T-helper 2 cell (primary cell): ENCODE data around the gene ASAH2B.
"Not testable (repeated sequence)": the region's sequence is repeated elsewhere in the genome, so short reads cannot be mapped to it uniquely, and the experiment has no call there.

ENCODE experiments used
- DNase-seq, 5 experiments: peaks; one replicate each; pipeline versions ENCODE4 v3.0.0 to v3.0.0-alpha.2; 2012 to 2022
- total RNA-seq, 2 donors: gene quantifications; one replicate each; lab custom pipeline; 2026; lab: John Stamatoyannopoulos, UW

The ASAH2B gene
- 1.9 to 3.7 reads per million in 2 donors for total RNA-seq

- DNase-seq: peak; percentile 30 to 80 (median 65)
Measured at GRCh38 chr10:50739618-50740292, at the start of gene ASAH2B. Gene ASAH2B, plus strand, starts transcription at chr10:50739936. Its CDS starts 5,195 bp downstream, at chr10:50745131.

DNA sequence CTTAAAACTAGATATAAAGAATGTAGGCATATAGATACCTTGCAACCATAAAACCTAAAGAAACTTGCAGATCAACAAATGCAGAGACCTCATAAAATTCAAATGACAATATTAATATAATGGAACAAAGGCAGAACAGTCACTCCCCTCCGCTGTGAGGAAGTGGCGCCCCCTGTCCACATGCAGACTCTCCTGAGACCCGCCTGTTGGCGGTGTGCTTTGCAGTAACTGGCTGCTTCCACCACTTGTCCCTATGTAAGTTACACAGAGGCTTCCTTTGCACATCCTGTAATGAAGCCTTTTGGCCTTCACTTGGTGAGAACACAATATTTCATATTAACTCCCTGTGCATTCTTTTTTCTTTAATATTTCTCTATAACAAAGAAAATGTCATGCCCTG is 41.9 kb upstream of the ASAH2B start:
- not testable (repeated sequence) for DNase-seq

GRCh38 chr10:50701947-50702346 is 37.8 kb upstream of the ASAH2B start:
- DNase-seq: not testable (repeated sequence)

DNA sequence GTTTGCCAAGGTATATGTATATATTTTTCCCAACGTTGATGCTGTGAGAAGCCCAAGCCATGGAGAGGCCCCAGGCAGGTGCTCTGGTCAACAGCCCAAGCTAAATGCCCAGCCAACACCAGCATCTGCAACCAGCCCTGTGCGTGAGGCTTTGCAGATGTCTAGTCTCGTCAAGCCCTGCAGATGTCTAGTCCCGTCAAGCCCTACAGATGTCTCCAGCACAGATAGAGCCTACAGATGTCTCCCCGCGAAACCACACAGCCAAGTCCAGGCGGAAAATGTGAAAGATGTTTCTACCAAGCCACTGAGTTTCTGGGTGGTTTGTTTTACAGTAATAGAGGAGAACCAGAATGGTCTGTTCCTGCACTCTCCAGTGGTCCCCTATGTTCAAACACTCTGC is 36.7 kb upstream of the ASAH2B start:
- DNase-seq: not testable (repeated sequence)

GRCh38 chr10:50704436-50705079 is 35.2 kb upstream of the ASAH2B start:
- DNase-seq: not testable (repeated sequence)

- not testable (repeated sequence) for DNase-seq
Measured at GRCh38 chr10:50706006-50706405, 33.7 kb upstream of the ASAH2B start.

GRCh38 chr10:50710241-50710640 is 29.5 kb upstream of the ASAH2B start:
- DNase-seq: not testable (repeated sequence)

DNA sequence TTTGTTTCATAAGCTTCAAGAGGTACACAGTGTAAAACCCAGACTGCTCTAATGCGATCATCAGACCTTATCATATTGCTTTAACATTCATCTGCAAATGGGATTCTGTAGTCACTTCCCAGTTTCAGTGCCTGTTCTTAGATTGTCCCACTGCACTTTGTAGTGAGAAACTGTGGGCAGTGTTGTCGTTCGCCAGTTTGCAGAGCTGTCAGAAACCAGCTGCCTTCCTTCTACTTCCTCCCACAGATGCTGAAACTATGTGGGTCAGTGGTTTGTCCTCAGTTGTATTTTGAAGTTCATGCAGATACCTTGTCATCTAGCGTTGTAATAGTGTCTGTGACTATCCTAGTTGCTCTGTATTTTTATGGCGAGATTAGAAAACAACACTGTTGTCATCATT is 15.9 kb upstream of the ASAH2B start:
- not testable (repeated sequence) for DNase-seq

DNA sequence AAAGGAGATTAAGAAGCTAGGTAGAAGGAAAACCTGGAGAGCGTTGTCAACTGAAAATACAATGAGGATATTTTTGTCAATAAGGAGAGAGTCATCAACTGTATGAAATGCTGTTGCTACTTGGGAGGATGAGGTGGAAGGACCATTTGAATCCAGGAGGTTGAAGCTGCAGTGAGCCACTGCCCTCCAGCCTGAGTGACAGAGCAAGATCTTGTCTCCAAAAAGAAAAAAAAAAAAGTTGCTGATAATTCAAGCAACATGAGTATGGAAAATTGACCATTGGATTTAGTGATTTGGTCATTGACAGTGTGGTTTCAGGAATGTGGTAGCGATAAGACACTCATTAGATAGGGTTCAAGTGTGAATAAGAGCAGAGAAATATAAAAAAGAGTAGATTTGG is 11.6 kb upstream of the ASAH2B start:
- DNase-seq: not testable (repeated sequence)

DNA sequence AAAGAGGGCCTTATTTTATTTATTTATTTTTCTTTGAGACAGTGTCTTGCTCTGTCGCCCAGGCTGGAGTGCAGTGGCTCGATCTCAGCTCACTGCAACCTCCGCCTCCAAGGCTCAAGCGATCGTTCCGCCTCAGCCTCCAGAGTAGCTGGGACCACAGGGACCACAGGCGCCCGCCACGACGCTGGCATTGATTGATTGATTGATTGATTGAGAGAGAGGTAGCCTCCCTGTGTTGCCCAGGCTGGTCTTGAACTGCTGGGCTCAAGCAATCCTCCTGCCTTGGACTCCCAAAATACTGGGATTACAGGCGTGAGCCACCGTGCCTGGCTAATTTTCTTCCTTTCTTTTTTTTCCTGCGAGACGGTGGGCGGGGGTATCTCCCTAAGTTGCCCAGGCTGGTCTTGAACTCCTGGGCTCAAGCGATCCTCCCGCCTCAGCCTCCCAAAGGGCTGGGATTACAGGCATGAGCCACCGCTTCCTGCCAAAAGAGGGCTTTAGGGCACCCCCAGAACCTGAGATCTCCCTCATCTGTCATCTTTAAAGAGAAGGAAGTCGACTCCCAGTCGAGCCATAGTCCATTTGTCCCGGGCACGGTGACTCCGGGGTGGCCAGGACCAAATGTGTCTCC is 634 bp upstream of the ASAH2B start:
- not testable (repeated sequence) for DNase-seq

- DNase-seq: peak in 3 of 5 experiments; percentile 1 to 67 (median 16)
Measured at GRCh38 chr10:50740293-50740648, 535 bp downstream of the ASAH2B start.

GRCh38 chr10:50742820-50743219 is 3.1 kb downstream of the ASAH2B start:
- DNase-seq: not testable (repeated sequence)

DNA sequence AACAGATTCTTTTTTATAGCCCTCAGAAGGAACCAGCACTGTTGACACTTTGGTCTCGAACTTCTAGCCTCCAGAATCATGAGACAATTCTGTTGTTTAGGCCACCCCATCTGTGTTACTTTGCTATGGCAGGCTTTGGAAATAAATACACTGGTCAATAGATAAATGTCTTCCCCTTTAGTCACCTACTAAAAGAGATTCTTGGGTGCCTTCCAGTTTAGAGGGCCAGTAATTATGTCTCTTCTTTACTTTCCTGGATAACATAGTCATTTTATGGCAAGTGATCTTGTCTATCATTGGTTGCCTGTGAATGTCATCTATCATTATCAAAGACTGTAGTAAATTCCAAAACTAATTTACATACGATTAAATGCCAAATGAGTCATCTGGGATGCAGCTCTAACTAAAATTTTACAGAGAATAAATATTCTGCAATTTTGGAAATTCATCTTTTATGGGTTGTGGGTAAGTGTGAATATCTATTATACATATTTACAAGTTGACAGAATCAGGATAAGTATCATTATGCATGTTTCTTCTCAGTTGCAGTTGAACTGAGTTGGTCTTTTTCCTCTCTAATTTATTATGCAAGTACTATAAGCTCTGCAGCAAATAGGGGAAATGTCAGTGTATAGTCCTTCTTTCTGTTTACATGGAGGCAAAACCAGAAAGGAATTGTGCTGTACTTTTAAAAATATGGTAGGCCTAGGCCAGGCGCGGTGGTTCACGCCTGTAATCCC is 27.2 kb downstream of the ASAH2B start:
- DNase-seq: not testable (repeated sequence)

DNA sequence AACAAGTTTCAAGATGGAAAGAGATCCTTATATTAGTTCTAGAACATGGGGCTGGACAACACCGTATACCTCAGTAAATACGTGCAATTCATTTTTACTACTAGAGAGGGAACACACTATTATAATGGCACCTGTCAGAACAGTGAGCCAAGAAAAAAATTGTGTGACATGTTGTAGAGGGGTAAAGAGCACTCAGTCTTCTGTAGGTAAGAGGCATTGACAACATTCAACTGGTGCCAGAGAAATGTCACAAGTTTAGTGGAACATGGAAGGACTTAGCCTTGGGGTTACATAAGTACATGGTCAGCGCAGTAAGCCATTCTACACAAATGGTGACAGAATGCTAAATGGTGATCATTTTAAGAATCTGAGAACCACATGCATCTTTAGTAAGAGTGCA is 32.3 kb downstream of the ASAH2B start:
- not testable (repeated sequence) for DNase-seq

GRCh38 chr10:50774868-50775267 is 35.1 kb downstream of the ASAH2B start:
- not testable (repeated sequence) for DNase-seq

- DNase-seq: not testable (repeated sequence)
Measured at GRCh38 chr10:50780036-50780435, 40.3 kb downstream of the ASAH2B start.

DNA sequence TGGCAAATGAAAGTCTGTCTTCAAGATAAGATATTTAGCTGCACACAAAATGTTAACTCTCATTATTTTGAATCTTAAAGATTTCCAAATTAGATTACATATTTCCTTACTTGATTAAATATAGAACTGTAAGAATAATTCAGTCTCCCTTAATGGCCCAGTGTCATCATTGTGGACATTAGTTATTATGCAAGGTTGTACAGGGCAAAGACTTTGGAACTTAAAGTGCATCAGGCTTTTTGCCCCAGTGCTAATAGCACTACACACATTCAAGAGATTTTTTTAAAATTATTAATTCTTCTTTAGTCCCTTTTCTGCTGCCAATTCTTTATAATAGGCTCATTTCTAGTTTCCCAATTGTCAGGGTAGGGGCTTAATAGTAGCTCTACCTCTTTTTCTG is 42.3 kb downstream of the ASAH2B start:
- DNase-seq: not testable (repeated sequence)

- DNase-seq: not testable (repeated sequence)
Measured at GRCh38 chr10:50787962-50788361, 48.2 kb downstream of the ASAH2B start.

DNA sequence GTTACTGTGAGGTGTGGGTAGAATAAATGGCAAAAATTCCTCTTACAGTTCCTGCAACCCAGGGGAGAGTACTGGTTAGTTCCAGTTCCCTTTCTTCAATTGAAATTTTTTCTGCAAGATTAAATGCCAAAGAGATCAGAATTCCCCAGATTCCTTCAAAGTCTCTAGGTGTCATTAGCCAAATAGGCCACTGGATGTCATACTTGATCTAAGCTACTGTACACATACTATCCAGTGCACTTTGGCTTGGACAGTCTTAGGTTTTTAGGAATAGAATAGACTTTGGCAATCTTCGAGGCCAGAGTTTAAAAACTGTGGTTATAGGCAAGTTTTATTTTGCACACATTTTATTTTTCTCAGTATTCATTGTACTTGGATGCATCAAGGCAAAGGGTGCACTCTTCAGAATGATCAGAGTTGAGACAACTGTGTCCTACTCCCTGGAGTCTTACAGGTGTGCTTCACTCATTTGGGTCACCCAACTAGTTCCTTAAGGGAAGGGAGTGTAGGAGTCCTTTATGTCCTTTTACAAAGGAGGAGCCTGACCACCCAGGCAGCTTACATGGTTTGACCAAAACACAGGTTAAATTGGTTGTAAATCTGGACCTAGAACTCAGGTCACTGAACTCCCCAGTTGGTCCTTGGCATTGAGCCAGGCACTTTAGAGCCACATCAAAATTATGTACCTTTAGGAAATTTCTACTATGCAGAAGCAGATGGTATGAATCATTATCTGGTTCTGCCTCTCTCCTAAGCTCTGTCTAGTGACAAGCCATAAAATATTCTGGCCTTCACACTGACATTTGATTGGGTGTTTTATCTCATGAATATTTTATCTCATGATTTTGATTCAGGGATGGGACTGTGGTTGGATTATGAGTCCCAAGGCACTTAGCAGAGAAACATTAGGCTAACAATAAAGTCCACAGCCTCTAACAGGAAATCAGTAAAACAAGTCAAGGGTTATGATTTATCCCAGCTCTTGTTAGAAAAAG is 49.5 kb downstream of the ASAH2B start:
- DNase-seq: no peak

GRCh38 chr10:50794490-50794889 is 54.8 kb downstream of the ASAH2B start:
- no peak for DNase-seq

DNA sequence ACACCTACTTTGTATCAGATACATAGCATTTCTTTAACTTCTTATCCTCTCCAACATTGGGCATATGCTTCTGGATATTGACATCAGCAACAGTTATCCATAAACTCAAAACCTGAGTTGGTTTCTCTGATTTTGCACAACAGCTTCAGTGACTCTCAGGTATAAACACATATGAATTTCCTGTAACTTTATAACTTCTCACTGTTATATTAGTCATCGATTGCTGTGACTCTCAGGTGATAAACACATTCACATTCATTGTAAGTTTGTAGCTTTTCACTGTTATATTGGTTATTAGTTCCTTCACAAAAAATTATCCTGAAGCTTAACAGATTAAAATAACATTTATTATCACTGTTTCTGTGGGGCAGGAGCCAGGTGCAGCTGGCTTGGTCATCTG is 57.0 kb downstream of the ASAH2B start:
- DNase-seq: no peak

DNA sequence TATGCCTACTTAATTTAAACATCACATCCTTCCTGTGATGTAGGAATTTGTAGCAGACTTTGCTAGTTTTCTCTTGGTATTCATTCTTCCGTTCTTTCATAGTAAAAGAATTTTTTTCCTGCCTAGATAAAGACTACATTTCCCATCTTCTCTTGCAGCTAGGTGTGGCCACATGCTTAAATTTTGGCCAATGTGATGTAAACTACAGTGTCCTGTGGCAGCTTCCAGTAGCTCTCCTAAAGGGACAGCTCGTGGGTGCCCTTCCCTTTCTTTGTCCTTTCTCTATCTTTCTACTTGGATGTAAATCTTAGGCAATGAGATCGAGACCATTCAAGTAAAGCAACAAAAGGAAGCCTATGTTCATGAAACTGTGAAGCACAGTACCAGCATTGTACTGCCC is 58.6 kb downstream of the ASAH2B start:
- no peak for DNase-seq
